GM18526 (cell line): ENCODE measurements around the gene SSNA1.

Experiments used
- POLR2A ChIP-seq: IDR thresholded peaks from 3 replicates; pipeline ENCODE4 v1.6.1; 2011; ENCODE audit not compliant: insufficient read length; ENCODE audit errors: extremely low read depth

Gene SSNA1

DNA sequence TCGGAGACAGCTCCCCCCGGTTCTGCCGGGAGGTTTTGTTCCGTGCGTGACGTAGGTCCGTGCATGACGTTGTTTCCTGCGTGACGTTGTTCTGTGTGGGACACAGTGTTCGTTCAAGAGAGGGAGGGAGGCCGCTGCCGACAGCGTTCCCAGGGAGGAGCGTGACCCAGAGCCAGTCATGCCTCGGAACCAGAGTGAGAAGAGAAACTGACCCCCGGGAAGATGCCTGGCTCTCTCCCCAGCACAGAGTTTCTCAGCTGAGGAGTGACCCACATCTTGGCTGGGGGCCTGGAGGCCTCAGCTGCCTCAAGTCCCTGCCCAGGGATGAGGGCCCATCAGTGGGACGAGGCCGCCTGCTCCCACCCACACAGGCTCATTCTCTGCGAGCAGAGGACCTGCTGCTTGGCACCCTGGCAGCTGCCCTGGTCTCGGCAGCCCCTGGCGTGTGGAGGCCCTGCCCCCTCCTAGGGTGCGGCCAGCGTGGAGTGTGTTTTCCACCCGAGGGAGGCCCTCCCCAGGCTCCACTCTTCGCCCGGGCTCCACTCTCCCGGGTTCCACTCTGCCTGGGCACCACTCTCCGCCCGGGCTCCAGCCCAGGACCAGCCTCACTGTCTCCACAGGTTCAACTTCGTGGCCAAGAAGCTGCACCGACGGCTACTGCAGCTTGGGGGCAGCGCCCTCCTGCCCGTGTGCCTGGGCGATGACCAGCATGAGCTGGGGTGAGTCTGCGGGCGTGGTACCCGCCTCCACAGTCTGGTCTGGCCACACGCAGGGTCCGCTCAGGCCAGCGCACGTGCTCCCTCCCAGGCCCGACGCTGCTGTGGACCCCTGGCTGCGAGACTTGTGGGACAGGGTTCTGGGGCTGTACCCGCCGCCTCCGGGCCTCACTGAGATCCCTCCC, 24.9 kb downstream of the SSNA1 start:
- no peak for TF ChIP-seq POLR2A

DNA sequence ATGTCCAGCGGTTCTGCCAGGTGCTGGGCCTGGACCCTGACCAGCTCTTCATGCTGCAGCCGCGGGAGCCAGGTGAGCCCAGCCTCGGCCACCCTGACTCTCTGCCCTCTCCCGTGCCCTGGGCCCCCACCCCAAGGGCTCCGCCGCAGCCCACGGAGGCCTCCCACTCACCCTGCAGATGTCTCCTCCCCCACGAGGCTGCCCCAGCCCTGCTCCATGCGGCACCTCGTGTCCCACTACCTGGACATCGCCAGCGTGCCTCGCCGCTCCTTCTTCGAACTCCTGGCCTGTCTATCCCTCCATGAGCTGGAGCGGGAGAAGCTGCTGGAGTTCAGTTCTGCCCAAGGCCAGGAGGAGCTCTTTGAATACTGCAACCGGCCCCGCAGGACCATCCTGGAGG, 26.1 kb downstream of the SSNA1 start:
- no peak for TF ChIP-seq POLR2A

DNA sequence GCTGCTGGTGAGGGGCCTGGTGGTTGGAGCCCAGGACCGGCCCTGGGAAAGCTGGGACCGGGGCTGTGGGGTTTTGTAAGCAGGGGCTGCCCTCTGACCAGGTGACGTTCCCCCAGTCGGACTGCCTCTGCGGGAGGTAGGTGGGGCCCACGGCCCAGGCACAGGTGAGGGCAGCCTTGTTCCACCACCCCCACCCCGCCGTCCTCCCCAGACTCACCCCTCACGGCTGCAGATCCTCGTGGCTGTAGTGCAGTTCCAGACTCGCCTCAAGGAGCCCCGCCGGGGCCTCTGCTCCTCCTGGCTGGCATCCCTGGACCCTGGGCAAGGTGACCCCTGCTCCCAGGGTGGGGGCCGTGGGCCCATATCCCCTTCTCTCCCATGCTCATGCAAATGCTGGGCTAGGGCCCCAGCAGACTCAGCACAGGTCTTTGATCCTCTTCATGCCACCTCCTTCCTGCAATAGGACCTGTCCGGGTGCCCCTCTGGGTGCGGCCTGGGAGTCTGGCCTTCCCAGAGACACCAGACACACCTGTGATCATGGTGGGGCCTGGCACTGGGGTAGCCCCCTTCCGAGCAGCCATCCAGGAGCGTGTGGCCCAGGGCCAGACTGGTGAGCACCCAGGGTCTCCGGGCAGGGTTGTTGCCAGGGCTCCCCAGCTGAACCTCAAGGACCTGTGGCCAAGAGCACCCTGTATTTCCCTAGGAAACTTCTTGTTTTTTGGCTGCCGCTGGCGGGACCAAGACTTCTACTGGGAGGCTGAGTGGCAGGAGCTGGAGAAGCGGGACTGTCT, 26.9 kb downstream of the SSNA1 start:
- no peak for TF ChIP-seq POLR2A

DNA sequence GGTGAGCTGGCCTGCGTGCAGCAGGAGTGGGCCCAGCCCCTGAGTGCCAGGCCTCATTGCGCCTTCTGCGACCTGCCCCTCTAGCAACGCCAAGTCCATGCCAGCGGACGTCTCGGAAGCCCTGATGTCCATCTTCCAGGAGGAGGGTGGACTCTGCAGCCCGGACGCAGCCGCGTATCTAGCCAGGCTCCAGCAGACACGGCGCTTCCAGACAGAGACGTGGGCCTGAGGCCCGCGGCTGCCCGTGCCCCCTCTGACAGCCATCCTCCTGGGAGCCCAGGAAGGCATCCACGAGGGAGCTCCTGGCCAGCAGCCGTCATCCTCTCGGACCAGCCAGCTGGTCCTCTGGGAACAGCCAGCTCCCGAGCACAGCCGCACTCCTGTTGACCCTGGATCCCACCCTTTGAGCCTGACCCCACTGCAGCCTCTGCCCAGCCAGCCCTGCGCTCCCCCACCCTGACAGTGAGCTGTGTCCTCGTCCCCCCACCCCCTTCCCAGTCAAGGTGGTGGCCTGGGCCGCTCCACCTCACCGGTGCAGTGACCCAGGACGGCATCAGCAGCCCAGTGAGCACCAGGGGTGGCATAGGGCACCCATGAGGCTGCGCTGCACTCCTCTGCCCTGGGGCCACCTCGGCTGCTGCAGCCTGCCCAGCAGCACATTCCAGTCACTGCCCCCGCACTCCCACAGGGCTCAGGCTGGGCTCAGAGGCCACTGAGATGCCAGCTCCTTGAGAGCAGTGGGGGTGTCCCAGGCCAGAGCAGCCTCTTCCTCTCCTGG, 27.9 kb downstream of the SSNA1 start:
- TF ChIP-seq POLR2A, result no peak

DNA sequence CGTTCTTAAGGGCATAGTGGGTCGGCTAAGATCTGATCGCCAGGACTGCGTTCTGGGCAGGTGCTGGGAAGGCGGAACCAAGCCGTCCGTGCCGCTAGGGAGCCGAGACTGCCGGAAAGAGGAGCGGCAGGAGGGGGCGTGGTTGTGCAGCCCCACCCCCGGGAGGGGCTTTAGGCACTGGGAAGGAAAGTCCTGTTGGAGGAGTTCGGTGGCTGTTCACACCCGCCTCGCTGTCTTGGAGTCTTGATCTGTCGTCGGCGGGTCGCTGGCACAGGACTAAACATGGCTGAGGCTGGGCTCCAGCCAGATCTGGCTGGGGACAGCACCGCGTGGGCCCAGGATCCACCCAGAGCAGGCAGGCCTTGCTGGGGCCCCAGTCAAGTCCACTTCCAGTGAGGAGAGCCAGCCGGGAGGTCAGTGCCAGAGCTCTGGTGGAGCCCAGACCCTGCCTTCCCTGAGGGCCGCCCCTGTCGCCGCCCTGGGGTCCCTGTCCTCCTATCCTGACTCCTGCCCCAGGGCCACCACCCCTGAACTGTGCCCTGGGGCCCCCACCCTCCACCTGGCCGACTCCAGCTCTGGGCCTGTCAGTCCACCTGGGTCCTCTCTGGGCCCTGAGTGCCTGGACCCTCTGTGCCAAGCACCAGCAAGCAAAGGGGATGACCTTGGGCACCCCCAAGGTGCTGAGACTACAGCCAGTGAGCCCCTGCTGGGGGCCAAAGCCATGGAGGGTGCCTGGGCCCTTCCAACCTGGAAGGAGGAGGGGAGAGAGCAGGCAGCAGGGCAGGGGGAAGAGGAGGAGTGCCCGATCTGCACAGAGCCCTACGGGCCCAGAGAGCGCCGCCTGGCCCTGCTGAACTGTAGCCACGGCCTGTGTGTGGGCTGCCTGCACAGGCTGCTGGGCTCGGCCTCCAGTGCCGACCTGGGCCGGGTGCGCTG, 29.1 kb downstream of the SSNA1 start:
- TF ChIP-seq POLR2A, result no peak

DNA sequence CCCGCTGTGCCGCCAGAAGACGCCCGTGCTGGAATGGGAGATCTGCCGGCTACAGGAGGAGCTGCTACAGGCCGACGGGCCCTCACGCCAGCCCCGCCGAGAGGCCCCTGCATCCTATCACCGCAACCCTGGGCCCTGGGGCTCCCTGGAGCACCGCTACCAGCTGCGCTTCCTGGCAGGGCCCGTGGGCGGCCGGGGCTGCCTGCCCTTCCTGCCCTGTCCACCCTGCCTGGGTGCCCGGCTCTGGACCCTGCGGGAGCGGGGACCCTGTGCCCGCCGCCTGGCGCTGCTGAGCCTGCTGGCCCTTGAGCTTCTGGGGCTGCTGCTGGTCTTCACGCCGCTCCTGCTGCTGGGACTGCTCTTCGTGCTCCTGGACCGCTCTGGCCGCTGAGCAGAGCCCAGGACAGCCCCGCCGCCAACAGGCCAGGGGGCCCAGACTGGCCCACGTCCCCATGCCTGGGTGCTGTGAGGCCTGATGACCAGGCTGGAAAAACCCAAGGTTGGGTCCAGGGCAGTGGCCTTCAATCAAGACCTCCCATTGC, 29.8 kb downstream of the SSNA1 start:
- no peak for TF ChIP-seq POLR2A

DNA sequence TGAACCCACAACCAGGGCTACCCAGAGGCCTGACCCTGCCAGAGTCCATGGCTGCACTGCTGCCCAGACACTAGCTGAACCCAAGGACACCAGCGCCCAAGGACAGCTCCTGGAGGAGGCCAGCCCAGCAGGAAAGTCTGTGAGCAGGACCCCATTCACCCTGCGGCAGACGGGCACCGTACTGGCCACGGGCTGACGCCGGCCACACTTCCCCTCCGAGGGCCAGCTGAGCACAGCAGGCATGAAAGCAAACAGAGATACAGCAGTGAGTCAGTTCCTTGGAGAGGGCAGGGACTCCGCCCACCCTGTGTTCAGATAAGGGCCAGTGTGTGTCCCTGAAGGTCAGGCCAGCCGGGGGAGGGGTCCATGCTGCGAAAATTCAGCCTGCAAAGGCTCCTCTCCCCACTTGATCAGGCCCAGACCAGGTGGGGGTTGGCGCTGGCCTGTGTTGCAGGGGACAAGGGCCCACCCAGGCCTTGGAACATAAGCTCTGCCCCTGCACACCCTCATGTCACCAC, 30.3 kb downstream of the SSNA1 start:
- TF ChIP-seq POLR2A, result no peak

DNA sequence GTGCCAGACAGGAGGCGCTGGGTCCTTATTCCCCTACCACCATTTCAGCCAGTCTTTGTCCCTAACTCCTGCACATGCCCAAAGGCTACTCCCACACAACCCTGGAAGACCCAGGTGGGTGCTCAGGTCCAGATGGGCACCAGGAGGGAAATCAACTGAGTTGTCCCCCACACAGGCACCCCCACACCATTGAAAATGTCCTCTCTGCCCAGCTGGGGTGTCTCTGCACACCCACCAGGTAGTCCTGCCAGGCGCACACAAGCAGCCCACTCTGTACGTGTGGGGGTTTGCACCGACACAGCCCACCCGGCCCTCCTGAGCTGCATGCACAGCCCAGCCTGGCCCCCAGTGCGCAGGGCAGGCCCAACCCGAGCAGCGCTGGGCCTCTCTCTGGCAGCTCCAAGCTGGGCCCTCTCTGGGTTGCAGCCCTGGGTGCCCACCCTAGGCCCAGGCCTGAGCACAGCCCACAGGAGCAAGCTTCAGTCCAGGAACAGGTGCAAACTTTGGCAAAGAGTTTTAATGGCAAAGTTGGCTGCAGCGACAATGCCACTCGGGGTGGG, 31.4 kb downstream of the SSNA1 start:
- no peak for TF ChIP-seq POLR2A

DNA sequence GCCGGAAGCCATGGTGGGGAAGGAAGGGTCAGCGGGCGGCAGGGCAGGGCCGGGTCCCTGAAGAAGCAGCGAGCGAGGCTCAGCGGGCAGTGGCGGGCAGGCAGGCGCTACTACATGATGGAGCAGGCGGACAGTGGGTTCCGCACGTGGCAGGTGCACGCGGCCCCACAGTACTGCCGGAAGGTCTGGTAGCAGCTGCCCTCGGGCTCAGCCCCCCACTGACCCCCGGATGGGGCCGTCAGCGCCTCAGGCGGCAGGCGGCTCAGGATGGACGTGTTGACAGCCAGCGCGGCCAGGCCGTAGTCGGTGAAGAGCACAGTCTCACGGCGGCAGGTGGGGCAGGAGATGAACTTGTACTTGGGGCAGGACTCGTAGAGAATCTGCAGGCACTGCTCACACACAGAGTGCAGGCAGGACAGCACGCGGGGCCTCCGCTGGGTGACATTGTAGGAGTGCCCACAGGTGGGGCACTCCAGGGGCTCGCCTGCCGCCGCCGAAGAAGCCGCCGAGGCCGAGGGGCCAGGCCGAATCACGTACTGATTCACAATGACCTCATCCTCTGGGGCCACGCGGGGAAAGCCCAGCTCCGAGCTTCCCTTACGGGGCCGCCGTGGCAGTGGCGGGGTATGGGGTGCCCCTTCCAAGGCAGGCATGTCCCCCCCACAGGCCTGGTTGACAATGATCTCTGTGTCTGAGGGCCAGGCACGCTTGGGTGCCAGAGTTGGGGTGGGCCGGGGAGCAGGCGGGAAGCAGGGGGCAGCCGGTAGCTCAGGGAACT, 32.0 kb downstream of the SSNA1 start:
- no peak for TF ChIP-seq POLR2A

DNA sequence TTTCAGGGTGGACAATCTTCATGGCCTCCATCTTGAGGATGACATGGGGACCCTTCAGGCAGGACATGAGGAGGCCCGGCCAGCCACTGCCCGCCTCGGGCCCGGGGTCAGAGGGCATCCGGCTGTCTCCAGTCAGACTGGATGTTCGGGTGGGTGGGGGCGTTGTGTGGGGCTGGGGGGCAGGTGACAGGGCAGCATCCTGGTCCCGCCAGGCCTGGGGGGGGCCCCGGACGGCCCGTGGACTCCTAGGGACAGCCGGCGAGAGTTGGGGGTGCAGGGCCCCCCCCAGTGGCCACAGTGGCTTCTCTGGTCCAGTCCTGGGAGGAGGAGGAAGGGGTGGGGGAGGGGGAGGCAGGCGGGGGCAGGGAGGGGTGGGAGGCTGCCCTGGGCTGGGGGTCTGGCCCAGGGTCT, 32.6 kb downstream of the SSNA1 start:
- no peak for TF ChIP-seq POLR2A

DNA sequence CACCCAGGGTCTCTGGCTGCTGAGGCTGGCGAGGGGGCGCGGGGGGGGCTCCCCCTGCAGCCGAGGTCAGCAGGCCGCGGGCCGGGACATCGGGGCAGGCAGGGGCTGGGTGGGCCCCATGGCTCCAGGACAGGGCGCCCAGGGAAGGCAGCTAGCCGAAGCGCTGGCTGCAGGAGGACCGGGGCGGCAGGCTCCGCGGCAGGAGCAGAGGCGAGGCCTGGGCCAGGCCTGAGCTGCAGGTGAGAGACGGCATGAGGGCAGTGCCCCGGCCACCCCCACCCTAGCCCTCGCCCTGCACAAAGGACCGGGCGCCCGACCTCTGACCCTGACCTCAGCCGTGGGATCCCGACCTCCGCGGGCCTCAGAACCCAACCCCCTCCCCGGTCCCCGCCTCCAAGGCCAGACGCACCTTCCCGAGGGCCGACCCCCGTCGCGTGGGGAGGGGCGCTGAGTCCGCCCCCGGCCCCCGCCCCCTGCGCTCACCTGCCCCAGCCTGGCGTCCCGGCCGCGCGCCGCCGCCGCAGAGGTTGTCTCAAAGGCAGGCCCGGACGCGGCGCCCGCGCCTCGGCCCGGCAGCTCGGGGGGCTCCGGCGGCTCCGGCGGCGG, 33.1 kb downstream of the SSNA1 start:
- TF ChIP-seq POLR2A, result no peak
